ENCODE measurements around the gene IFI27. TPM values are rescaled to one million over a fixed set of nuclear protein-coding genes. Genes with fewer than 3 reads are reported as not detected.

Gene IFI27
- total and polyA plus RNA-seq, 2 of the 8 experiments (the other 6 are each of a cell fraction or from before 2014, with no cell fraction given), result 0.76 to 2.2 TPM

DNA sequence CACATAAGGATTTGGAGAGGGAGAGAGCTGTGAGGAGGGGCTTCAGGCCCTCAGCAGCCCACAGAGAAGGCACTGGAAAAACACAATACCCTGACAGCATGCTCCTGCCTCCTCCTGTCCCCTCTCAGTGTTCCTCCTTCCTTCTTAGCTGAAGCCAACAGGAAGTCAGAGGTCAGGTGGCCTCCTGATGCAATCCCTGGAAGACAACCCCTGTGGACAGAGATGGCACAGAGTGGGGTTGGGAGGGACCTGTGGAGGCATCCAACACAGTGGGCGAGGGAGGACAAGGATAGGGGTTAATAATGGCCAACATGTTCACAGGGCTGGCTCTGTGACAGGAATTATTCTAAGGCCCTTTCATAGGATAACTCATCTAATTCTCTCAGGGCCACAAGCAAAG is 34.2 kb downstream of the IFI27 start (continued):
- TF ChIP-seq USF2 (IDR thresholded peaks at IDR 0.05; ENCODE audit: low read length) (peak; percentile 42; the same call in 1 of the 2 replicates), GABPA (IDR thresholded peaks at IDR 0.05; ENCODE audit: borderline replicate concordance, insufficient read depth, low read length) (no peak), ATF2 (IDR thresholded peaks at IDR 0.05; ENCODE audit: low read length) (no peak), EP300 (IDR thresholded peaks at IDR 0.05; ENCODE audit: borderline replicate concordance in 1 of 2, low read depth in 2 of 2, low read length in 2 of 2) (no peak), SIRT6 (IDR thresholded peaks at IDR 0.05; ENCODE audit: low read length) (no peak), CHD7 (IDR thresholded peaks at IDR 0.05; ENCODE audit: insufficient replicate concordance, low read length) (no peak), NRF1 (IDR thresholded peaks at IDR 0.05; ENCODE audit: low read depth, low read length) (no peak), TAF7 (optimal IDR thresholded peaks at IDR 0.05; ENCODE audit: borderline replicate concordance, low read depth, low read length) (no peak)
